GM18873 (cell line): ENCODE data around the gene NAT9.

Source experiments
- ATAC-seq: cut with Tn5 transposase; IDR thresholded peaks from one replicate; pipeline ENCODE4 v1.9.1; 2021; ENCODE audit warnings: mild to moderate bottlenecking, moderate library complexity, moderate number of reproducible peaks; ENCODE audit not compliant: unreplicated experiment, low FRiP score

Gene NAT9

GRCh38 chr17:74780443-74781238 is 4.5 kb upstream of the NAT9 start:
- no peak for ATAC-seq

- no peak for ATAC-seq
These were observed 3.8 kb upstream of the NAT9 start for GRCh38 chr17:74779948-74780400.

GRCh38 chr17:74779501-74779900 is 3.4 kb upstream of the NAT9 start:
- no peak for ATAC-seq

- no peak for ATAC-seq
These were observed 2.8 kb upstream of the NAT9 start for GRCh38 chr17:74778960-74779359.

GRCh38 chr17:74777901-74778515 is 1.9 kb upstream of the NAT9 start:
- no peak for ATAC-seq

- ATAC-seq = no peak
These were observed 845 bp upstream of the NAT9 start for GRCh38 chr17:74776990-74777389.

- ATAC-seq = no peak
These were observed 619 bp downstream of the NAT9 start for GRCh38 chr17:74775409-74776043.

GRCh38 chr17:74773871-74774286 is 2.3 kb downstream of the NAT9 start:
- no peak for ATAC-seq

GRCh38 chr17:74773414-74773813 is 2.7 kb downstream of the NAT9 start:
- ATAC-seq = no peak

GRCh38 chr17:74772053-74772452 is 4.1 kb downstream of the NAT9 start:
- no peak for ATAC-seq

- ATAC-seq = no peak
These were observed 4.7 kb downstream of the NAT9 start for GRCh38 chr17:74771319-74771914.

- no peak for ATAC-seq
These were observed 5.4 kb downstream of the NAT9 start for GRCh38 chr17:74770498-74771318.

- no peak for ATAC-seq
These were observed 6.2 kb downstream of the NAT9 start for GRCh38 chr17:74769856-74770497.

- ATAC-seq = no peak
These were observed 6.8 kb downstream of the NAT9 start for GRCh38 chr17:74769266-74769855.

GRCh38 chr17:74768763-74769114 is 7.4 kb downstream of the NAT9 start:
- ATAC-seq = no peak

- no peak for ATAC-seq
These were observed 7.9 kb downstream of the NAT9 start for GRCh38 chr17:74768069-74768762.

GRCh38 chr17:74767111-74767516 is 9.0 kb downstream of the NAT9 start:
- ATAC-seq = no peak

GRCh38 chr17:74766413-74766812 is 9.7 kb downstream of the NAT9 start:
- ATAC-seq = no peak

GRCh38 chr17:74764751-74765286 is 11.3 kb downstream of the NAT9 start:
- no peak for ATAC-seq
